Smooth muscle cell (in vitro differentiated cells): Measurements from ENCODE around the gene PLA2G3. TPM values are rescaled to one million over a fixed set of nuclear protein-coding genes. Genes with fewer than 3 reads are reported as not detected.

Experiments used
- DNase-seq: peaks from one replicate; lab custom pipeline; 2025; ENCODE audit not compliant: unreplicated experiment; lab: John Stamatoyannopoulos, UW
- H2AFZ ChIP-seq: fragments of 200-600 bp; sonication (generic); 2 replicates; pipeline ENCODE4 v1.6.0; 2016; ENCODE audit warnings: antibody characterized with exemption, low read depth, mild to moderate bottlenecking
- H3F3A ChIP-seq: fragments of 200-600 bp; sonication (generic); 2 replicates; pipeline ENCODE4 v1.6.0; 2017; ENCODE audit warnings: antibody characterized with exemption, low read depth
- H3K27ac ChIP-seq: fragments of 200-600 bp; sonication (generic); 2 replicates; pipeline ENCODE4 v1.5.1; 2016; ENCODE audit warnings: low read depth, mild to moderate bottlenecking
- H3K27me3 ChIP-seq: fragments of 200-600 bp; sonication (generic); 2 replicates; pipeline ENCODE4 v1.6.1; 2016; ENCODE audit warnings: low read depth, mild to moderate bottlenecking
- H3K36me3 ChIP-seq: fragments of 200-600 bp; sonication (generic); 2 replicates; pipeline ENCODE4 v1.5.1; 2016; ENCODE audit warnings: low read depth
- H3K4me1 ChIP-seq: fragments of 200-600 bp; sonication (generic); 2 replicates; pipeline ENCODE4 v1.5.1; 2016; ENCODE audit warnings: low read depth
- H3K4me2 ChIP-seq: fragments of 200-600 bp; sonication (generic); 2 replicates; pipeline ENCODE4 v1.6.0; 2016; ENCODE audit warnings: mild to moderate bottlenecking
- H3K4me3 ChIP-seq: fragments of 200-600 bp; sonication (generic); 2 replicates; pipeline ENCODE4 v1.5.1; 2016; ENCODE audit warnings: mild to moderate bottlenecking
- H3K79me2 ChIP-seq: fragments of 200-600 bp; sonication (generic); 2 replicates; pipeline ENCODE4 v1.6.0; 2016; ENCODE audit warnings: low read depth, mild to moderate bottlenecking
- H3K9ac ChIP-seq: fragments of 200-600 bp; sonication (generic); 2 replicates; pipeline ENCODE4 v1.6.0; 2016; ENCODE audit warnings: low read depth
- H3K9me3 ChIP-seq: fragments of 200-600 bp; sonication (generic); replicated peaks from 2 replicates; pipeline ENCODE4 v1.5.1; 2016; ENCODE audit warnings: low read depth
- H4K20me1 ChIP-seq: fragments of 200-600 bp; sonication (generic); 2 replicates; pipeline ENCODE4 v1.6.0; 2016; ENCODE audit warnings: low read depth
- WGBS: methylation state at CpG from one replicate; pipeline ENCODE4 v1.1.7; 2016; ENCODE audit warnings: low lambda C conversion rate; 5-methylcytosine and 5-hydroxymethylcytosine counted together
- polyA plus RNA-seq: library from polyadenylated mRNA; unstranded; fragments of >200 nt; fragmentation: Nextera tagmentation; extraction: Ambion mirVana; gene quantifications from 2 replicates; pipeline ENCODE4 v1.2.1, GENCODE V29; 2016
- total RNA-seq: library from RNA; depleted of rRNA; stranded (reverse); fragments of >200 nt; gene quantifications from 2 replicates; pipeline ENCODE4 v1.2.3, GENCODE V29; 2014
- TF ChIP-seq, protein P1 (sequence below): fragments of 200-600 bp; sonication (generic); IDR thresholded peaks from 2 replicates; pipeline ENCODE4 v1.5.1; 2017; ENCODE audit warnings: borderline replicate concordance, mild to moderate bottlenecking, antibody characterized with exemption; ENCODE audit not compliant: insufficient read depth, poor library complexity, severe bottlenecking

PLA2G3 gene
- total and polyA plus RNA-seq, 2 experiments from 2014 or later, result 0.04 TPM; not detected in 1

DNA sequence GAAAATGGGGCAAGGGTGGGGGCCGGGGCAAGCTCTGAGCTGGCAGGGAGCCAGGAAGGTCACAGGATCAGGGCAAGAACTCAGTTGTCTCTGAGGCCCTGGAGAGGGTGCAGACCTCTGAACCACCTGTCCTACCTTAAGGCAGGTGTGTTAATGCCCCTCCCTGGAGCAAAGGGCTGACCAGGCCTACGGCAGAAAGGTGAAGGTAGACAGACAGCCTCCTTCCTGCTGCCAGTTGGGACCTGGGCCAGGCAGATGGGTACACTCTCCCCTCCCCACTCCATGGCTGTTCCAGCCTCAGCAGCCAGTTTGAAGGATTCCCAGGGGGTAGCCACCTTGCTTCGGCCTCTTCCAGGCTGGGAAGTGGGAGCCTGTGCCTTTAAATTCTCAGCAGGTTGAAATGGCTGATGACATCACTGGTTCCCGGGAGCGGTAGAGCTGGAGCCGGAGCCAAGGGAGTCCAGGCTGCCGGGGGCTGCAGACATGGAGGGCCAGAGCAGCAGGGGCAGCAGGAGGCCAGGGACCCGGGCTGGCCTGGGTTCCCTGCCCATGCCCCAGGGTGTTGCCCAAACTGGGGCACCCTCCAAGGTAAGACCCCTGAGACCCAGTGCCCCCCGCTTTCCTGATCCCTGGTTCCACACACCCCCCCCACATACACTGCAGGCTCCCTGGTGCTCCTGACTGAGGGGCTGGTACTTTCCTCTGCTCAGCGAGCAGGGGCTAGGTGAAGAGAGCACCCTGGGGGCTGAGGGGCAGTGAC, 17.6 kb downstream of the PLA2G3 start, which contains the start of gene INPP5J:
Gene INPP5J (plus strand): TSS at position 435 of the 760 bp plus-strand sequence. CDS start 49 bp downstream, at position 484.
- Histone ChIP-seq H3K27me3 (no peaks in the 10 kb centered on the region), H2AFZ (peak within 1 kb of the TSS; percentile 50), H3K4me3 (peak within 1 kb of the TSS; percentile 46), H4K20me1 (no peaks in the 10 kb centered on the region), H3K4me1 (no peaks in the 10 kb centered on the region), H3K4me2 (peak within 1 kb of the TSS; percentile 83), H3F3A (no peaks in the 10 kb centered on the region), H3K79me2 (no peaks in the 10 kb centered on the region), H3K9me3 (no peaks in the 10 kb centered on the region), H3K27ac (no peak within 1 kb of the TSS), H3K36me3 (no peaks in the 10 kb centered on the region), H3K9ac (peak within 1 kb of the TSS; percentile 30)
- WGBS, result 30% methylated on average over 10 of the region's 10 CpGs
- TF ChIP-seq, protein P1, sequence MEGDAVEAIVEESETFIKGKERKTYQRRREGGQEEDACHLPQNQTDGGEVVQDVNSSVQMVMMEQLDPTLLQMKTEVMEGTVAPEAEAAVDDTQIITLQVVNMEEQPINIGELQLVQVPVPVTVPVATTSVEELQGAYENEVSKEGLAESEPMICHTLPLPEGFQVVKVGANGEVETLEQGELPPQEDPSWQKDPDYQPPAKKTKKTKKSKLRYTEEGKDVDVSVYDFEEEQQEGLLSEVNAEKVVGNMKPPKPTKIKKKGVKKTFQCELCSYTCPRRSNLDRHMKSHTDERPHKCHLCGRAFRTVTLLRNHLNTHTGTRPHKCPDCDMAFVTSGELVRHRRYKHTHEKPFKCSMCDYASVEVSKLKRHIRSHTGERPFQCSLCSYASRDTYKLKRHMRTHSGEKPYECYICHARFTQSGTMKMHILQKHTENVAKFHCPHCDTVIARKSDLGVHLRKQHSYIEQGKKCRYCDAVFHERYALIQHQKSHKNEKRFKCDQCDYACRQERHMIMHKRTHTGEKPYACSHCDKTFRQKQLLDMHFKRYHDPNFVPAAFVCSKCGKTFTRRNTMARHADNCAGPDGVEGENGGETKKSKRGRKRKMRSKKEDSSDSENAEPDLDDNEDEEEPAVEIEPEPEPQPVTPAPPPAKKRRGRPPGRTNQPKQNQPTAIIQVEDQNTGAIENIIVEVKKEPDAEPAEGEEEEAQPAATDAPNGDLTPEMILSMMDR, result no peak
- no peak for DNase-seq

DNA sequence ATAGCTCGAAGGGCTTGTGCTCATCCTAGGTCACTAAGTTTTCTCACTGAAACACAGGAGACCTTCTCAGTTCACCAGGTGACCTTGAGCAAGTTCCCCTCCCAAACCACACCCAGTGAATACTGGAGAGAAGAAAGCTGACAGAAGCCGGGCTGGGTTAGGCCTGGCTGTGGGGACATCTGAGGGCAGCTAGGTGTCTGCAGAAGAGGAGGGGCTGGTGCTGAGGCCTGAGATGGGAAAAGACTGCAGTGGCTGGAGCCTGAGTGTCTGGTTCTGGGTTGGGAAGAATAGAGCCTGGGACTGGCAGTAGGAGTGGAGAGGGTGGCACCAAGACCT, 18.1 kb downstream of the PLA2G3 start:
- H2AFZ ChIP-seq, result no peak overlapping the region
- WGBS, result 83% methylated on average over 2 of the region's 2 CpGs

DNA sequence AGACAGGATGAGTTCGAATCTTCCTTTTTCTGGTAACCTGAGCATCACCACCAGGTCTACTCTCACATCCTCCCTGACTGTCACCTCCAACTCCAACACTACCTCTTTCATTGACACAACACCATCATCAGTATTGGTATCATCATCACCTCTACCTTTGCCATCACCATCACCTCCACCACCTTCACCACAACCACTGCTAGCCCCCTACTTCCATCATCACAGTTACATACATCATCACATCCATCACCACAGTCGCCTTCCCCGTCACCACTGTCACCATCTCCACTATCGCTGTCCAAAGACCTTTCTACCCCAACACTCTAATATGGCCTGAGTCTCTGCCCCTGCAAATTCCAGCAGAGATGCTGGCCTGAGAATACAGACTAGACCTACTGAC, 18.9 kb downstream of the PLA2G3 start:
- TF ChIP-seq, protein P1, result no peak
- no peak overlapping the region for H3K27ac ChIP-seq
- H3K4me2 ChIP-seq, result no peak overlapping the region
- no peak overlapping the region for H3K9ac ChIP-seq
- no peaks in the 10 kb centered on the region for H3K4me1 ChIP-seq
- no peaks in the 10 kb centered on the region for H3K27me3 ChIP-seq
- H3K4me3 ChIP-seq, result no peak overlapping the region
- no peaks in the 10 kb centered on the region for H3F3A ChIP-seq
- no peak for DNase-seq
- no peaks in the 10 kb centered on the region for H3K79me2 ChIP-seq
- no peaks in the 10 kb centered on the region for H3K9me3 ChIP-seq
- H2AFZ ChIP-seq, result no peak overlapping the region
- H4K20me1 ChIP-seq, result no peaks in the 10 kb centered on the region
- whole genome bisulfite sequencing, result 95% methylated on average over 4 of the region's 4 CpGs
- no peaks in the 10 kb centered on the region for H3K36me3 ChIP-seq

More for the DNA sequence above, 18.1 kb downstream of the PLA2G3 start:
- Histone ChIP-seq H4K20me1 (no peaks in the 10 kb centered on the region), H3K4me2 (no peak overlapping the region), H3K27ac (no peak overlapping the region), H3K4me3 (no peak overlapping the region), H3K4me1 (no peaks in the 10 kb centered on the region), H3K27me3 (no peaks in the 10 kb centered on the region), H3K9me3 (no peaks in the 10 kb centered on the region), H3K79me2 (no peaks in the 10 kb centered on the region), H3K36me3 (no peaks in the 10 kb centered on the region), H3K9ac (no peak overlapping the region), H3F3A (no peaks in the 10 kb centered on the region)
- DNase-seq, result no peak
- TF ChIP-seq, protein P1, result no peak

DNA sequence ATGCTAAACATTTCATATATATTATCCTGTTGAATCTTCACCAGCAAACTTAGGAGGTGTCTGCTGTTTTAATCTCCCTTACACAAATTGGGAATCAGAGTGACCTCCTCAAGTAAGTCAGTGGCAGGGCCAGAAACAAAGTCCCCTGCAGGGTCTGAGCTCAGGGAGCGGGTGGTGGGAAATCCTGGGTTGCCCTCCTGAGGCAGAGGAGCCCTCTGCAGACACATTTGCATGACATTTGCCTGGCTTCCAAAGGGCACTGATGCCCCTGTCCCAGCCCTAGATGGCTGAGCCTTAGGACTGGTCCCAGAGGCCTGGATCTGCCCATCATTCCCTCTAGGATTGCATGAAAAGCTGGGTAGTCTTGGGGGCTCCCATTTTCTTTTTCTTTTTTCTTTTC, 19.7 kb downstream of the PLA2G3 start:
- WGBS, result 100% methylated on average over 1 of the region's 1 CpG
- H3K4me3 ChIP-seq, result no peak overlapping the region
- H3F3A ChIP-seq, result no peaks in the 10 kb centered on the region
- no peaks in the 10 kb centered on the region for H3K4me1 ChIP-seq
- H4K20me1 ChIP-seq, result no peaks in the 10 kb centered on the region
- TF ChIP-seq, protein P1, result no peak
- no peaks in the 10 kb centered on the region for H3K9me3 ChIP-seq
- H3K9ac ChIP-seq, result no peak overlapping the region
- H2AFZ ChIP-seq, result no peak overlapping the region
- H3K4me2 ChIP-seq, result no peak overlapping the region
- DNase-seq, result no peak
- no peaks in the 10 kb centered on the region for H3K27me3 ChIP-seq
- no peaks in the 10 kb centered on the region for H3K36me3 ChIP-seq
- no peaks in the 10 kb centered on the region for H3K79me2 ChIP-seq
- no peak overlapping the region for H3K27ac ChIP-seq
